ENCODE measurements around the gene UBA5. TPM values are rescaled to one million over a fixed set of nuclear protein-coding genes. Genes with fewer than 3 reads are reported as not detected.

UBA5 gene
- total and polyA plus RNA-seq, 2 of the 13 experiments (the other 11 are each of a cell fraction or from before 2014, with no cell fraction given): 30.2 to 46.8 TPM

- no peak for TF ChIP-seq ZNF660 (CRISPR knock-in tag; IDR thresholded peaks at IDR 0.05; ENCODE audit: borderline replicate concordance, low read depth)
- TF ChIP-seq MLX (CRISPR knock-in tag; IDR thresholded peaks at IDR 0.05): no peak
- no peak for TF ChIP-seq ZNF230 (CRISPR knock-in tag; IDR thresholded peaks at IDR 0.05)
- TF ChIP-seq HNRNPL (IDR thresholded peaks at IDR 0.05; ENCODE audit: low read depth, low read length): no peak
- TF ChIP-seq KLF15 (CRISPR knock-in tag; IDR thresholded peaks at IDR 0.05; ENCODE audit: borderline replicate concordance): no peak
- peak; percentile 78; the same call in 1 of the 2 replicates for TF ChIP-seq ZNF468 (CRISPR knock-in tag; IDR thresholded peaks at IDR 0.05)
- TF ChIP-seq SALL2 (CRISPR knock-in tag; IDR thresholded peaks at IDR 0.05): 0 out of 2 replicates have a peak, but pooled peaks have one; percentile 51
- no peak for TF ChIP-seq MBNL3 (CRISPR knock-in tag; conservative IDR thresholded peaks at IDR 0.05)
- no peak for TF ChIP-seq SKI (IDR thresholded peaks at IDR 0.05; ENCODE audit: partially characterized antibody)
- 0 out of 2 replicates have a peak, but pooled peaks have one; percentile 5 for TF ChIP-seq ETV5 (CRISPR knock-in tag; IDR thresholded peaks at IDR 0.05; ENCODE audit: borderline replicate concordance)
- TF ChIP-seq ZBTB25 (CRISPR knock-in tag; IDR thresholded peaks at IDR 0.05): peak; percentile 97
- TF ChIP-seq CCDC6 (CRISPR knock-in tag; IDR thresholded peaks at IDR 0.05): no peak
- no peak for TF ChIP-seq ZFP41 (CRISPR knock-in tag; IDR thresholded peaks at IDR 0.05; ENCODE audit: borderline replicate concordance)
- TF ChIP-seq ZNF512B (CRISPR knock-in tag; IDR thresholded peaks at IDR 0.05; ENCODE audit: borderline replicate concordance): no peak
- TF ChIP-seq HMGXB4 (CRISPR knock-in tag; IDR thresholded peaks at IDR 0.05; ENCODE audit: borderline replicate concordance in 1 of 2, low read depth in 1 of 2): 0 out of 4 replicates have a peak, but pooled peaks have one; percentile 35 to 38
- TF ChIP-seq STAG1 (CRISPR knock-in tag; IDR thresholded peaks at IDR 0.05): no peak
- TF ChIP-seq TARDBP (CRISPR knock-in tag; IDR thresholded peaks at IDR 0.05): peak; percentile 65; the same call in 1 of the 2 replicates
- no peak for TF ChIP-seq CCAR2 (optimal IDR thresholded peaks at IDR 0.05; ENCODE audit: low read depth, low read length)
- no peak for TF ChIP-seq ZNF263 (CRISPR knock-in tag; IDR thresholded peaks at IDR 0.05)
- peak; percentile 14; the same call in 1 of the 2 replicates for TF ChIP-seq HINFP (CRISPR knock-in tag; IDR thresholded peaks at IDR 0.05; ENCODE audit: low read depth)
- no peak for TF ChIP-seq SRF (IDR thresholded peaks at IDR 0.05; ENCODE audit: low read depth, low read length)
Observed at GRCh38 chr3:132722165-132723023, 62.3 kb downstream of the UBA5 start, which contains the start of gene NPHP3 (continued).

Measured in HepG2 (cell line).